H9 (cell line): ENCODE results near the gene SMIM21. TPM values are rescaled to one million over a fixed set of nuclear protein-coding genes. Genes with fewer than 3 reads are reported as not detected.

Experiments
- DNase-seq: peaks from one replicate; pipeline ENCODE4 v3.0.0-alpha.2; 2017
- H2AFZ ChIP-seq: one replicate; pipeline ENCODE4 v1.6.1; 2013; ENCODE audit warnings: mild to moderate bottlenecking, low read length, control low read depth, moderate library complexity
- H2AK5ac ChIP-seq: 2 replicates; pipeline ENCODE4 v1.6.1; 2013; ENCODE audit warnings: low read length, control low read depth, mixed read lengths; ENCODE audit not compliant: insufficient read length
- H2BK120ac ChIP-seq: one replicate; pipeline ENCODE4 v1.6.1; 2013; ENCODE audit warnings: low read depth, mild to moderate bottlenecking, low read length, control low read depth, inconsistent platforms; ENCODE audit not compliant: poor library complexity, severe bottlenecking
- H2BK12ac ChIP-seq: 2 replicates; pipeline ENCODE4 v1.6.1; 2013; ENCODE audit warnings: low read length, control low read depth, mixed read lengths, low read depth; ENCODE audit not compliant: insufficient read length
- H2BK15ac ChIP-seq: 2 replicates; pipeline ENCODE4 v1.6.1; 2013; ENCODE audit warnings: low read depth, low read length, control low read depth
- H2BK20ac ChIP-seq: one replicate; pipeline ENCODE4 v1.6.1; 2013; ENCODE audit warnings: low read depth, mild to moderate bottlenecking, low read length, control low read depth, inconsistent platforms; ENCODE audit not compliant: poor library complexity, severe bottlenecking
- H2BK5ac ChIP-seq: 2 replicates; pipeline ENCODE4 v1.6.1; 2013; ENCODE audit warnings: low read length, control low read depth, mixed read lengths; ENCODE audit not compliant: insufficient read length
- H3K14ac ChIP-seq: 2 replicates; pipeline ENCODE4 v1.6.1; 2013; ENCODE audit warnings: low read length, control low read depth; ENCODE audit not compliant: insufficient read depth
- H3K18ac ChIP-seq: 2 replicates; pipeline ENCODE4 v1.6.1; 2013; ENCODE audit warnings: low read depth, mild to moderate bottlenecking, mixed read lengths, low read length, control low read depth; ENCODE audit not compliant: insufficient read length
- H3K23ac ChIP-seq: 2 replicates; pipeline ENCODE4 v1.6.1; 2013; ENCODE audit warnings: low read length, control low read depth, mixed read lengths, low read depth; ENCODE audit not compliant: insufficient read length
- H3K23me2 ChIP-seq: 2 replicates; pipeline ENCODE4 v1.6.1; 2013; ENCODE audit warnings: low read depth, mild to moderate bottlenecking, mixed read lengths, low read length, control low read depth; ENCODE audit not compliant: insufficient read length, poor library complexity, severe bottlenecking
- H3K27ac ChIP-seq: 2 replicates; pipeline ENCODE4 v1.5.1; 2013; ENCODE audit warnings: low read length, control low read depth, mixed read lengths, low read depth; ENCODE audit not compliant: insufficient read length
- H3K27me3 ChIP-seq: 2 replicates; pipeline ENCODE4 v1.6.1; 2013; ENCODE audit warnings: low read length, control low read depth, inconsistent platforms; ENCODE audit not compliant: insufficient read depth
- H3K4ac ChIP-seq: 2 replicates; pipeline ENCODE4 v1.6.1; 2013; ENCODE audit warnings: low read depth, mild to moderate bottlenecking, control low read depth, inconsistent platforms, low read length, moderate library complexity
- H3K4me1 ChIP-seq: 2 replicates; pipeline ENCODE4 v1.6.1; 2013; ENCODE audit warnings: low read length, control low read depth, inconsistent platforms; ENCODE audit not compliant: insufficient read depth
- H3K4me2 ChIP-seq: 2 replicates; pipeline ENCODE4 v1.6.1; 2013; ENCODE audit warnings: low read length, control low read depth, mixed read lengths; ENCODE audit not compliant: insufficient read length, insufficient read depth
- H3K56ac ChIP-seq: 2 replicates; pipeline ENCODE4 v1.6.1; 2013; ENCODE audit warnings: low read depth, mild to moderate bottlenecking, mixed read lengths, low read length, control low read depth; ENCODE audit not compliant: insufficient read length
- H3K79me1 ChIP-seq: 2 replicates; pipeline ENCODE4 v1.6.1; 2013; ENCODE audit warnings: low read depth, mild to moderate bottlenecking, moderate library complexity, low read length, control low read depth, inconsistent platforms; ENCODE audit not compliant: insufficient read depth, poor library complexity, severe bottlenecking
- H3K79me2 ChIP-seq: 2 replicates; pipeline ENCODE4 v1.6.1; 2013; ENCODE audit warnings: low read length, control low read depth, inconsistent platforms; ENCODE audit not compliant: insufficient read depth
- H3K9ac ChIP-seq: 2 replicates; pipeline ENCODE4 v1.6.1; 2013; ENCODE audit warnings: low read length, control low read depth, mixed read lengths; ENCODE audit not compliant: insufficient read length; ENCODE audit errors: extremely low read depth
- H3K9me3 ChIP-seq: one replicate; pipeline ENCODE4 v1.6.1; 2013; ENCODE audit warnings: low read depth, low read length, inconsistent platforms; ENCODE audit not compliant: control insufficient read depth
- H3T11ph ChIP-seq: one replicate; pipeline ENCODE4 v1.6.1; 2013; ENCODE audit warnings: mild to moderate bottlenecking, low read length, control low read depth, inconsistent platforms
- H4K20me1 ChIP-seq: one replicate; pipeline ENCODE4 v1.6.1; 2013; ENCODE audit not compliant: control insufficient read depth, insufficient read length, insufficient read depth
- H4K5ac ChIP-seq: 2 replicates; pipeline ENCODE4 v1.6.1; 2013; ENCODE audit warnings: low read depth, mild to moderate bottlenecking, mixed read lengths, low read length, control low read depth; ENCODE audit not compliant: insufficient read length
- H4K8ac ChIP-seq: replicated peaks from 2 replicates; pipeline ENCODE4 v1.6.1; 2013; ENCODE audit warnings: low read length, control low read depth, mixed read lengths, low read depth; ENCODE audit not compliant: insufficient read length
- H4K91ac ChIP-seq: 2 replicates; pipeline ENCODE4 v1.6.1; 2013; ENCODE audit warnings: low read depth, mild to moderate bottlenecking, moderate library complexity, mixed read lengths, low read length, control low read depth; ENCODE audit not compliant: insufficient read length
- H3K27ac Mint-ChIP-seq, 3 experiments: 2 replicates in 2 of 3; 3 replicates in 1 of 3; pipeline ENCODE4 v1.8.0; 2020 to 2021; ENCODE audit warnings: mixed read lengths in 3 of 3, mild to moderate bottlenecking in 1 of 3, moderate library complexity in 1 of 3
- H3K27me3 Mint-ChIP-seq: 2 replicates; pipeline ENCODE4 v1.8.0; 2021; ENCODE audit warnings: low read depth, mild to moderate bottlenecking, moderate library complexity, mixed read lengths
- H3K36me3 Mint-ChIP-seq, 3 experiments: 2 replicates in 2 of 3; 3 replicates in 1 of 3; pipeline ENCODE4 v1.8.0; 2020 to 2021; ENCODE audit warnings: low read depth in 3 of 3, mixed read lengths in 3 of 3; ENCODE audit not compliant: insufficient read depth in 1 of 3
- H3K4me1 Mint-ChIP-seq, 2 experiments: 2 replicates each; pipeline ENCODE4 v1.8.0; 2020; ENCODE audit warnings: mixed read lengths in 2 of 2
- H3K4me3 Mint-ChIP-seq, 2 experiments: 2 replicates in 1 of 2; 3 replicates in 1 of 2; pipeline ENCODE4 v1.8.0; 2020 to 2021; ENCODE audit warnings: mild to moderate bottlenecking in 2 of 2, mixed read lengths in 2 of 2, moderate library complexity in 1 of 2
- H3K9me3 Mint-ChIP-seq, 2 experiments: 2 replicates in 1 of 2; 3 replicates in 1 of 2; pipeline ENCODE4 v1.8.0; 2020; ENCODE audit warnings: mild to moderate bottlenecking in 2 of 2, mixed read lengths in 2 of 2, moderate library complexity in 1 of 2
- CTCF ChIP-seq: fragments of 200-600 bp; sonication (generic); conservative IDR thresholded peaks from 3 replicates; pipeline ENCODE4 v1.8.0; 2021; ENCODE audit warnings: antibody characterized with exemption, mild to moderate bottlenecking
- WGBS: extraction: QIAGEN DNeasy Blood & Tissue Kit; methylation state at CpG from one replicate; pipeline ENCODE4 v1.1.7; 2013; ENCODE audit warnings: missing lambda C conversion rate, low lambda C conversion rate, mixed read lengths; ENCODE audit not compliant: insufficient read length; ENCODE audit errors: extremely low coverage; 5-methylcytosine and 5-hydroxymethylcytosine counted together
- total RNA-seq: library from RNA; stranded (reverse); gene quantifications from 2 replicates; pipeline ENCODE4 v1.2.1, GENCODE V29; 2021

SMIM21 gene
- total RNA-seq, 1 experiment from 2014 or later = not detected

- Histone ChIP-seq H3K79me1 (no peaks in the 10 kb centered on the region), H3K9ac (no peak overlapping the region), H3K27me3 (no peaks in the 10 kb centered on the region), H3K4me1 (no peaks in the 10 kb centered on the region), H2BK12ac (no peak overlapping the region), H3K23ac (no peak overlapping the region), H4K8ac (no peak overlapping the region), H2BK5ac (no peak overlapping the region), H3K56ac (no peak overlapping the region), H3K18ac (no peak overlapping the region), H2BK20ac (no peak overlapping the region), H3K23me2 (no peaks in the 10 kb centered on the region), H2BK120ac (no peak overlapping the region), H3K79me2 (no peaks in the 10 kb centered on the region), H3K14ac (no peak overlapping the region), H4K91ac (no peak overlapping the region), H4K5ac (no peak overlapping the region), H3K4ac (no peak overlapping the region), H3K27ac (no peak overlapping the region), H2BK15ac (no peak overlapping the region), H3K4me2 (no peak overlapping the region), H3T11ph (no peak overlapping the region), H3K9me3 (no peaks in the 10 kb centered on the region), H2AFZ (no peak overlapping the region), H2AK5ac (no peak overlapping the region), H4K20me1 (no peaks in the 10 kb centered on the region)
- H3K9me3 Mint-ChIP-seq = no peaks in the 10 kb centered on the region; a peak in 1 of 5 replicates
- no peaks in the 10 kb centered on the region; a peak in 1 of 7 replicates for H3K36me3 Mint-ChIP-seq
- no peak for TF ChIP-seq CTCF
- DNase-seq = no peak
- H3K27me3 Mint-ChIP-seq = peaks cover under 1% of the 10 kb centered on the region
- H3K27ac Mint-ChIP-seq = peak overlapping the region in 1 of 3 experiments; percentile 76; a peak in 1 of 7 replicates
- no peak overlapping the region for H3K4me3 Mint-ChIP-seq
- H3K4me1 Mint-ChIP-seq = peaks cover 0 to 10% of the 10 kb centered on the region in 2 experiments; a peak in 3 of 4 replicates
- WGBS = no CpG with 5 or more reads among the region's 22 CpGs
These were observed 48.9 kb downstream of the SMIM21 start for GRCh38 chr18:75378376-75379315.
